Urothelium cell line (cell line): ENCODE measurements around the gene INSYN2B.
A peak's percentile ranks its signal among the peaks of the same experiment; 100 is the strongest.

Source experiments
- DNase-seq: peaks from one replicate; pipeline ENCODE4 v3.0.0; 2011; ENCODE audit warnings: low spot score, mixed read lengths
- FAIRE-seq: peaks from 2 replicates; lab custom pipeline; 2011; peaks lifted over from hg19 to GRCh38; lab: Jason Lieb, UNC

The INSYN2B gene

GRCh38 chr5:169980418-169981053 lies at the start of gene INSYN2B:
Gene INSYN2B, minus strand, starts transcription at chr5:169980495. Its CDS starts 96,597 bp downstream, at chr5:169883898.
- DNase-seq (peak; percentile 79), FAIRE-seq (no peak)

- DNase-seq (no peak), FAIRE-seq (no peak)
Measured at GRCh38 chr5:170028124-170028523, 47.8 kb upstream of the INSYN2B start.

GRCh38 chr5:170025853-170026252 lies 45.6 kb upstream of the INSYN2B start:
- DNase-seq (no peak), FAIRE-seq (no peak)

GRCh38 chr5:170021506-170021905 lies 41.2 kb upstream of the INSYN2B start:
- FAIRE-seq (no peak), DNase-seq (no peak)

GRCh38 chr5:170020423-170020822 lies 40.1 kb upstream of the INSYN2B start:
- no peak for FAIRE-seq
- no peak for DNase-seq

- DNase-seq (no peak), FAIRE-seq (no peak)
Measured at GRCh38 chr5:170012622-170013021, 32.3 kb upstream of the INSYN2B start.

GRCh38 chr5:170011751-170012150 lies 31.5 kb upstream of the INSYN2B start:
- FAIRE-seq, result no peak
- no peak for DNase-seq

GRCh38 chr5:170010595-170010994 lies 30.3 kb upstream of the INSYN2B start:
- no peak for FAIRE-seq
- DNase-seq, result no peak

GRCh38 chr5:170008376-170008775 lies 28.1 kb upstream of the INSYN2B start:
- FAIRE-seq, result no peak

GRCh38 chr5:170006021-170006420 lies 25.7 kb upstream of the INSYN2B start:
- FAIRE-seq (no peak), DNase-seq (no peak)

More at GRCh38 chr5:170008376-170008775, 28.1 kb upstream of the INSYN2B start:
- DNase-seq, result no peak

- DNase-seq (no peak), FAIRE-seq (no peak)
Measured at GRCh38 chr5:170000155-170000554, 19.9 kb upstream of the INSYN2B start.

GRCh38 chr5:169999621-170000020 lies 19.3 kb upstream of the INSYN2B start:
- FAIRE-seq, result no peak
- DNase-seq, result no peak

- no peak for DNase-seq
- no peak for FAIRE-seq
Measured at GRCh38 chr5:169997798-169998197, 17.5 kb upstream of the INSYN2B start.

- FAIRE-seq, result no peak
- DNase-seq, result no peak
Measured at GRCh38 chr5:169993485-169993790, 13.1 kb upstream of the INSYN2B start.

GRCh38 chr5:169992789-169993484 lies 12.6 kb upstream of the INSYN2B start:
- DNase-seq (no peak), FAIRE-seq (no peak)

GRCh38 chr5:169991115-169991869 lies 11.0 kb upstream of the INSYN2B start:
- no peak for DNase-seq
- FAIRE-seq, result no peak

- FAIRE-seq, result no peak
- DNase-seq, result no peak
Measured at GRCh38 chr5:169989365-169989764, 9.1 kb upstream of the INSYN2B start.

- DNase-seq (no peak), FAIRE-seq (no peak)
Measured at GRCh38 chr5:169988947-169989346, 8.7 kb upstream of the INSYN2B start.

- DNase-seq, result no peak
- FAIRE-seq, result no peak
Measured at GRCh38 chr5:169988206-169988605, 7.9 kb upstream of the INSYN2B start.

- DNase-seq (no peak), FAIRE-seq (no peak)
Measured at GRCh38 chr5:169979871-169980270, 424 bp downstream of the INSYN2B start.

- DNase-seq, result no peak
- FAIRE-seq, result no peak
Measured at GRCh38 chr5:169978714-169979113, 1.6 kb downstream of the INSYN2B start.
